Tibial nerve (tissue), 4 donors: Measurements from ENCODE around the gene OGFOD1. TPM values are rescaled to one million over a fixed set of nuclear protein-coding genes. Genes with fewer than 3 reads are reported as not detected.

Experiments
- DNase-seq, 2 donors: peaks; one replicate each; pipeline ENCODE4 v3.0.0-alpha.2; 2019; ENCODE audit warnings: low spot score in 2 of 2
- H3K27ac ChIP-seq, 4 donors: fragments of 200-600 bp; sonication (generic) in 3 of 4; one replicate each; pipeline ENCODE4 v1.5.1; 2017 to 2019; ENCODE audit warnings: mild to moderate bottlenecking in 1 of 4
- H3K27me3 ChIP-seq, 2 donors: fragments of 200-600 bp; sonication (generic) in 1 of 2; one replicate each; pipeline versions ENCODE4 v1.5.1 to v1.6.0; 2017 to 2019
- H3K36me3 ChIP-seq, 3 donors: fragments of 200-600 bp; sonication (generic); one replicate each; pipeline ENCODE4 v1.5.1; 2018 to 2019
- H3K4me1 ChIP-seq, 4 donors: fragments of 200-600 bp; sonication (generic) in 3 of 4; one replicate each; pipeline ENCODE4 v1.5.1; 2017 to 2019
- H3K4me3 ChIP-seq, 4 donors: fragments of 200-600 bp; sonication (generic) in 3 of 4; one replicate each; pipeline ENCODE4 v1.5.1; 2017 to 2019; ENCODE audit warnings: mild to moderate bottlenecking in 1 of 4, moderate library complexity in 1 of 4
- H3K9me3 ChIP-seq, 4 donors: fragments of 200-600 bp; sonication (generic) in 3 of 4; one replicate each; pipeline ENCODE4 v1.5.1; 2017 to 2019
- EP300 ChIP-seq, 2 donors: sonication (generic); formaldehyde crosslinking; IDR thresholded peaks; one replicate each; pipeline ENCODE4 v1.6.1; 2017; ENCODE audit warnings: antibody characterized with exemption in 2 of 2, mild to moderate bottlenecking in 1 of 2
- POLR2A ChIP-seq, 2 donors: fragments of 450-650 bp; IDR thresholded peaks; one replicate each; pipeline ENCODE4 v1.6.1; 2017; ENCODE audit warnings: antibody characterized with exemption in 2 of 2, mild to moderate bottlenecking in 2 of 2, moderate library complexity in 2 of 2
- WGBS, 2 donors: methylation state at CpG; one replicate each; pipeline ENCODE4 v1.1.5; 2018; 5-methylcytosine and 5-hydroxymethylcytosine counted together
- total RNA-seq, 4 donors: library from RNA; depleted of rRNA; stranded (reverse); fragments of >200 nt; gene quantifications; one replicate each; pipeline ENCODE4 v1.1.0, GENCODE V29; 2016
- TF ChIP-seq, protein P1 (sequence below), 5 experiments: fragments of 200-600 bp in 3 of 5; fragments of 450-650 bp in 2 of 5; sonication (generic) in 3 of 5; IDR thresholded peaks; one replicate each; pipeline ENCODE4 v1.5.1; 2016 to 2019; ENCODE audit warnings: antibody characterized with exemption in 5 of 5, mild to moderate bottlenecking in 3 of 5, moderate library complexity in 2 of 5

The OGFOD1 gene
- total RNA-seq, 4 donors from 2014 or later = 28.8 to 39.6 (median 35.6) TPM

- Histone ChIP-seq H3K4me3 (no peak overlapping the region), H3K9me3 (no peaks in the 10 kb centered on the region), H3K36me3 (peaks cover 0 to 66% (median 5%) of the 10 kb centered on the region in 3 donors), H3K4me1 (peaks cover 0 to 23% (median 0%) of the 10 kb centered on the region in 4 donors), H3K27ac (no peak overlapping the region), H3K27me3 (no peaks in the 10 kb centered on the region)
- no peak for DNase-seq
- WGBS, 2 donors = 69 to 79% methylated on average over 5 of the region's 5 CpGs
- TF ChIP-seq, protein P1, sequence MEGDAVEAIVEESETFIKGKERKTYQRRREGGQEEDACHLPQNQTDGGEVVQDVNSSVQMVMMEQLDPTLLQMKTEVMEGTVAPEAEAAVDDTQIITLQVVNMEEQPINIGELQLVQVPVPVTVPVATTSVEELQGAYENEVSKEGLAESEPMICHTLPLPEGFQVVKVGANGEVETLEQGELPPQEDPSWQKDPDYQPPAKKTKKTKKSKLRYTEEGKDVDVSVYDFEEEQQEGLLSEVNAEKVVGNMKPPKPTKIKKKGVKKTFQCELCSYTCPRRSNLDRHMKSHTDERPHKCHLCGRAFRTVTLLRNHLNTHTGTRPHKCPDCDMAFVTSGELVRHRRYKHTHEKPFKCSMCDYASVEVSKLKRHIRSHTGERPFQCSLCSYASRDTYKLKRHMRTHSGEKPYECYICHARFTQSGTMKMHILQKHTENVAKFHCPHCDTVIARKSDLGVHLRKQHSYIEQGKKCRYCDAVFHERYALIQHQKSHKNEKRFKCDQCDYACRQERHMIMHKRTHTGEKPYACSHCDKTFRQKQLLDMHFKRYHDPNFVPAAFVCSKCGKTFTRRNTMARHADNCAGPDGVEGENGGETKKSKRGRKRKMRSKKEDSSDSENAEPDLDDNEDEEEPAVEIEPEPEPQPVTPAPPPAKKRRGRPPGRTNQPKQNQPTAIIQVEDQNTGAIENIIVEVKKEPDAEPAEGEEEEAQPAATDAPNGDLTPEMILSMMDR (IDR thresholded peaks at IDR 0.05) = no peak
- TF ChIP-seq POLR2A (IDR thresholded peaks at IDR 0.05) = no peak
- TF ChIP-seq EP300 (IDR thresholded peaks at IDR 0.05) = no peak
Observed at GRCh38 chr16:56411123-56411522, 40.2 kb upstream of the OGFOD1 start.

- peaks cover 0 to 66% (median 5%) of the 10 kb centered on the region in 3 donors for H3K36me3 ChIP-seq
- no peak overlapping the region for H3K4me3 ChIP-seq
- DNase-seq = no peak
- no peaks in the 10 kb centered on the region for H3K9me3 ChIP-seq
- WGBS, 2 donors = 91 to 100% methylated on average over 2 of the region's 2 CpGs
- no peaks in the 10 kb centered on the region for H3K27me3 ChIP-seq
- H3K4me1 ChIP-seq = peaks cover 0 to 23% (median 0%) of the 10 kb centered on the region in 4 donors
- H3K27ac ChIP-seq = no peak overlapping the region
- TF ChIP-seq POLR2A (IDR thresholded peaks at IDR 0.05) (no peak), EP300 (IDR thresholded peaks at IDR 0.05) (no peak)
- TF ChIP-seq, protein P1 (IDR thresholded peaks at IDR 0.05) = no peak
Observed at GRCh38 chr16:56411624-56412023, 39.7 kb upstream of the OGFOD1 start.

DNA sequence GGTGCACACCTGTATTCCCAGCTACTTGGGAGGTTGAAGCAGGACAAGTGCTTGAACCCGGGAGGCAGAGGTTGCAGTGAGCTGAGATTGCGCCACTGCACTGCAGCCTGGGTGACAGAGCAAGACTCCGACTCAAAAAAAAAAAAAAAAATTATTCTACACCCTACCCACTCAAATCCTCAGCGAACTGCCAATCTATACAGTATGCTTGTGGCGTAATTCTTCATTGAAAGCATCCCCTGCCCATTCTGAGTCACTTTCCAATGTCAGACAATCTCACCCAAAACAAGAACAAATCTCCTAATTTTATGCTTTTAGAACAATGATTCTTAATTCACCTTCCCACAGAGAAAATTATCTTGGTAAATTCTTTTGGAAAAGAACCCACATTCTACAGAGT, 38.0 kb upstream of the OGFOD1 start:
- peaks cover 0 to 23% (median 0%) of the 10 kb centered on the region in 4 donors for H3K4me1 ChIP-seq
- H3K9me3 ChIP-seq = no peaks in the 10 kb centered on the region
- TF ChIP-seq, protein P1 (IDR thresholded peaks at IDR 0.05) = no peak
- TF ChIP-seq POLR2A (IDR thresholded peaks at IDR 0.05) = no peak
- TF ChIP-seq EP300 (IDR thresholded peaks at IDR 0.05) = no peak
- H3K27ac ChIP-seq = no peak overlapping the region
- H3K4me3 ChIP-seq = no peak overlapping the region
- 61 to 71% methylated on average over 5 of the region's 5 CpGs for WGBS, 2 donors
- peaks cover 0 to 51% (median 5%) of the 10 kb centered on the region in 3 donors for H3K36me3 ChIP-seq
- H3K27me3 ChIP-seq = no peaks in the 10 kb centered on the region
- DNase-seq = no peak

DNA sequence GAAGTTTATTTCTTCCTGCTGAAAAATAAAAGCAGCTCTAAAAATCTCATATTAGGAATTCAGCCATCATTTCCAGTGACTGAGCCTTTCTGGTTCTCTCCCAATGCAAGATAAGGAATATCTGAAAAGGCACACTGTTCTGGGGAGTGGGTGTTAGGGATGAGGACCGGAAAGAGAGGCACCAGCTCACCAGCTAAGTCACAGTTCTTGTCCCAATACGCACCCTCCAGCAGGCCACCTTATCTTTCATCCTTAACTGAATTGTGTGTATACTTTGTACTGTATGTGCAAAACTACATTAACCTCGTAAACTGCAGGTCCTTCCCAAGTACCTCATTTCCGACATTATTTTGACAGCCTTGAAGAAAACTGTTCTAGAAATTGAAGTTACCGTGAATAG, 37.0 kb upstream of the OGFOD1 start:
- Histone ChIP-seq H3K27ac (no peak overlapping the region), H3K4me3 (no peak overlapping the region), H3K9me3 (no peaks in the 10 kb centered on the region), H3K36me3 (peaks cover 0 to 41% (median 0%) of the 10 kb centered on the region in 3 donors), H3K27me3 (no peaks in the 10 kb centered on the region), H3K4me1 (peaks cover 0 to 23% (median 0%) of the 10 kb centered on the region in 4 donors)
- no peak for DNase-seq
- 78 to 79% methylated on average over 5 of the region's 5 CpGs for WGBS, 2 donors
- TF ChIP-seq, protein P1 (IDR thresholded peaks at IDR 0.05) = no peak
- TF ChIP-seq EP300 (IDR thresholded peaks at IDR 0.05) = no peak
- TF ChIP-seq POLR2A (IDR thresholded peaks at IDR 0.05) = no peak

- WGBS, 2 donors = 70 to 78% methylated on average over 4 of the region's 4 CpGs
- TF ChIP-seq, protein P1 (IDR thresholded peaks at IDR 0.05) = no peak
- TF ChIP-seq EP300 (IDR thresholded peaks at IDR 0.05) = peak in 1 of 2 donors; percentile 33
- no peaks in the 10 kb centered on the region for H3K9me3 ChIP-seq
Observed at GRCh38 chr16:56415875-56416274, 35.5 kb upstream of the OGFOD1 start.

More at GRCh38 chr16:56415875-56416274, 35.5 kb upstream of the OGFOD1 start:
- no peak for DNase-seq
- Histone ChIP-seq H3K36me3 (peaks cover 0 to 27% (median 0%) of the 10 kb centered on the region in 3 donors), H3K4me3 (no peak overlapping the region), H3K27me3 (no peaks in the 10 kb centered on the region), H3K4me1 (peaks cover 0 to 34% (median 8%) of the 10 kb centered on the region in 4 donors), H3K27ac (peak overlapping the region in 1 of 4 donors; percentile 28)
